Stimulated activated CD4-positive, alpha-beta T cell treated with anti-CD3 and anti-CD28 coated beads, Interleukin-1b, Interleukin-23, amount 100 ng/mL, for 48 hours (primary cell): ENCODE results near the gene HOXA13.
A peak's percentile ranks its signal among the peaks of the same experiment; 100 is the strongest.

ENCODE experiments used
- DNase-seq: peaks from one replicate; pipeline ENCODE4 v3.0.0-alpha.2; 2020

The HOXA13 gene

DNA sequence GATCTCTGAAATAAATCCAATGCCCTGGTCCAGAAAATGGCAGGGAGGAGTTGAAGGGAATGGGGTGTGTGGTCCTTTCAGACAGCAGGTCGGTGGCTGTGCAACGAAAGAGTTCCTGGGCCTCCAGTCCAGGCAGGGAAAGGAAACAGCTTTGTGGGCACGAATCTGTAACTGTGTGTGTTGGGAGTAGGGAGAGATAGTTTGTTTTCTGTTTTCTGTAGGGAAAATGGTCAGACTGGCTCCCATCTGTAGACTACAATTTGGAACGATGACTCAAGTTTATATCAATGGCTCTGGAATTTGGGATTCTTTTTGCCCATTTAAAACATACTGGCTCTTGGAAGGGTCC lies 32.0 kb downstream of the HOXA13 start:
- no peak for DNase-seq

DNA sequence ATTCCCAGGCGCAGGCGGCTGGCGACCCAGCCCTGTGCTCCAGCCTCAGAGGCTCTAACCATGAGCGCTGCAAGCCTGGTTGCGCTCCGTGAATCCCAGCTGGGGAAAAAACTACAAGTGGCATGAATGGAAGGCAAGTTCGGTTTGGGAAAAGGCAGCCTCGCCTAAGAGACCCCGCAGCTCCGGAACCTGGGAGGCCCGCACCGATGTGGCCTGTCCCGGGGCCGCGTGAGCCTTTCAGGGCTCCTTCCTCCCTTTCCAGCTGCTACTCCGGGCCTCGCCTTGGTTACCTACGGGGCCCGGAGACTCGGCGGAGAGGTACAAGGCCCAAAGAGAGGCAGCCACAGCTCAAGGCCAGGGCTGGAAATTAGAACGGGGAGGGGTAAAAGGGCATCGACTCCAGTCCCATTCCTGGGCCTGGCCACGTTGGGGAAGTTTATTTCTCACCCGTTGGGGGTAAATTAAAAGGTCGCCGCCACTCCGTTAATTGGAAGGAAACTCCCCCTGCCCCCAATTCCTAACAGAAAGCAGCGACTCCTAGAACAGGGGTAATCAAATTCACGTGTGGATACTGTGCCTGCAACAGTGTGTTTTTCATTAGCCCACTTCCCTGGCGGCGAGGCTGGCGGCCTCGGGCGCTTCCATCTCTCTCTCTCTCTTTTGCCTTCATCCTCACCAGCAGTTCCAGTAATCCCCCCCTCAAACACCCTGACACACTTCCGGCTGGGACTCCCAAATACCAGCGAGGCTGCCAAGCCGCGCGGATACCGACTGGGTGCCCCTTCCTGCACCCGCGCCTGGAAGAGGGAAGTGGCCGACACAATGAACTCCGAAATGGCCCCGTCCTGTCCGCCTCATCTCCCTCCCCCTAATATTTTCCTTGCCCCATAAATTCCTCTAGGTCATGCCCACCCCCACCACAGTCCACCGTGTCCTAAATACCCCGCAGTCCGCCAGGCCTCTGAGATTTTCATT lies 33.1 kb downstream of the HOXA13 start:
- DNase-seq, result no peak

DNA sequence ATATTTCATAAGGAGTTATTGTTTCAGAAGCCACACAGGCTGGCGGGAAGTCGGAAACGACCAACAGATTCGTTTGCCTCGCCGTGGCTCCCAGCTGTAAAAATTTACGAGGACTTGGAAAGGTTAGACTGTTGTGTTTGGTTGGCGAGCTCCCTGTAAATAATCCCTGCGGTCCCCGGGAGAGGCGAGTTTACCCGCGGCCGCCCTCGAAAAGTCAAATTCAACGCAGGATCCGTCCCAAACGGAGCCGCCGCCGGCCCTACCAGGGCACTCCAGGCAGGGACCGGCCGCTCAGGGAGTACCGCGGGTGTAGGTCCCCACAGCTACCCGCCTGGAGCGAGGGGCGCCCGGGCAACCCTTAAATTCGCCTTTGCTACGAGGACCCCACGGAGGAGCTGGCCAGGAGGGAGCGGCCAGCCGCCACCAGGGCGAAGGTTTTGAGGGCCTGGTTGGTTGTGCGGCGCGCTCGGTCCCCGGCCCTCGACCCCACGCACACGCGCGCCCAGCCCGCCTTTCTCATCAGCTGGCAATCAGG lies 33.8 kb downstream of the HOXA13 start:
- DNase-seq, result no peak

DNA sequence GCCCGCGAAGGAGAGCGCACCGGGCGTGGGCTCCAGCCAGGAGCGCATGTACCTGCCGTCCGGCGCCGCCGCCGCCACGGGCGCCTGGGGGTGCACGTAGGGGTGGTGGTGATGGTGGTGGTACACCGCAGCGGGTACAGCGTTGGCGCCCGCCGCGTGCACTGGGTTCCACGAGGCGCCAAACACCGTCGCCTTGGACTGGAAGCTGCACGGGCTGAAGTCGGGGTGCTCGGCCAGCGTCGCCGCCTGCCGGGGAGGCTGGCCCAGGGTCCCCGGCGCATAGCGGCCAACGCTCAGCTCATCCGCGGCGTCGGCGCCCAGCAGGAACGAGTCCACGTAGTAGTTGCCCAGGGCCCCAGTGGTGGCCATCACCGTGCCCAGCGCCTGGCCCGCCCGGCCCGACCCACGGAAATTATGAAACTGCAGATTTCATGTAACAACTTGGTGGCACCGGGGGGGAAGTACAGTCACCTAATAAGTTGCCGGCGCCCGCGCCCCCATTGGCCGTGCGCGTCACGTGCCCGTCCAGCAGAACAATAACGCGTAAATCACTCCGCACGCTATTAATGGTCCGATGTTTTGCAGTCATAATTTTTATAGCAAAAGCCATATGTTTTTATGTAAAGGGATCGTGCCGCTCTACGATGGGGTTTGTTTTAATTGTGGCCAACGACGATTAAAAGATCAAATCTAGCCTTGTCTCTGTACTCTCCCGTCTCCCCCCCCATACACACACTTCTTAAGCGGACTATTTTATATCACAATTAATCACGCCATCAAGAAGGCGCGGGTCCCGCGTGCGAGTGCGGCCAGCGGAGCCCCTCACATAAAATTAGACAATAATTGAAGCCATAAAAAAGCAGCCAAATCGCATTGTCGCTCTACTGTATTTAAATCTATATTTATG lies 34.5 kb downstream of the HOXA13 start, which contains the start of gene HOXA9:
Gene HOXA9, minus strand, starts transcription at position 449 of the 907 bp plus-strand sequence. Its CDS starts 80 bp downstream, at position 369.
- no peak for DNase-seq

DNA sequence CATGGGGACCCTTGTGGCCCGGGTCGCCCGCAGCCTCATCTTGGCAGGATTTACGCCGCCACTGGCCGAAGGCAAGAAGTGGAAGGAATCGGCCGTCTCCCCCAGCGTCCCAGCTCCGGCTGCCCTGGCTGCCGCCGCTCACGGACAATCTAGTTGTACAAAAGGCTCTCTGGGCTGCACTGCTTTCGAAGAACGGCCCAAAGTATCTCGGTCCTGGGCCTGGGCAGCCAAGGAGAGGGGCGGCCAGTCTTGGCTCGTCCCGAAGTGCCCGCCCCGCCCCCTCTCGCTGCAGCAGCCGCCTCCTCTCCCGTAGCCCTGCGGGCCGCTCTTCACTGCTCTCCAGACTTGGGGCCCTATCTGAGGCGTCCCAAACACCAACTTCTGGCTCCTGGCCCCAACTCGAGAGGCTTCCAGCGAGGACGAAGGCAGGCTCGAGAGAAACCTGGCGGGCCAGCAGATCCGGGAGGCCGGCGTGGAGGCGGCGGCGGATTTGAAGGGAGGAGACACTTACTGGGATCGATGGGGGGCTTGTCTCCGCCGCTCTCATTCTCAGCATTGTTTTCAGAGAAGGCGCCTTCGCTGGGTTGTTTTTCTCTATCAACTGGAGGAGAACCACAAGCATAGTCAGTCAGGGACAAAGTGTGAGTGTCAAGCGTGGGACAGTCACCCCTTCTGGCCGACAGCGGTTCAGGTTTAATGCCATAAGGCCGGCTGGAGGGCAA lies 35.4 kb downstream of the HOXA13 start:
- DNase-seq, result no peak

DNA sequence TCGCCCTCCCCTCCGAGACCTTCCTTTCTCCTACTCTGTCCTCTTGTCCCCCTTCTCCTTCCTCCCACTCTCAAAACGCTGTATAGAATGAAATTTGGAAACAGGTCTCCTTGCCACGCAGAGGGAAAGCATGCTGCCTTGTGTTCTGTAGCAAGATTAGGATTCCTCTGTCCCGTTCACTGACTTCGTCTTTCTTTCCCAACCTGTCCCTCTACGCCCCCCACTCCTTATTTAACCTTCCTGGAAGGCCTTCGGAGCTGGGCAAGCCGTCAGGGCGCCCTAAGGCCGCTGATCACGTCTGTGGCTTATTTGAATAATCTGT lies 35.9 kb downstream of the HOXA13 start:
- DNase-seq, result no peak

DNA sequence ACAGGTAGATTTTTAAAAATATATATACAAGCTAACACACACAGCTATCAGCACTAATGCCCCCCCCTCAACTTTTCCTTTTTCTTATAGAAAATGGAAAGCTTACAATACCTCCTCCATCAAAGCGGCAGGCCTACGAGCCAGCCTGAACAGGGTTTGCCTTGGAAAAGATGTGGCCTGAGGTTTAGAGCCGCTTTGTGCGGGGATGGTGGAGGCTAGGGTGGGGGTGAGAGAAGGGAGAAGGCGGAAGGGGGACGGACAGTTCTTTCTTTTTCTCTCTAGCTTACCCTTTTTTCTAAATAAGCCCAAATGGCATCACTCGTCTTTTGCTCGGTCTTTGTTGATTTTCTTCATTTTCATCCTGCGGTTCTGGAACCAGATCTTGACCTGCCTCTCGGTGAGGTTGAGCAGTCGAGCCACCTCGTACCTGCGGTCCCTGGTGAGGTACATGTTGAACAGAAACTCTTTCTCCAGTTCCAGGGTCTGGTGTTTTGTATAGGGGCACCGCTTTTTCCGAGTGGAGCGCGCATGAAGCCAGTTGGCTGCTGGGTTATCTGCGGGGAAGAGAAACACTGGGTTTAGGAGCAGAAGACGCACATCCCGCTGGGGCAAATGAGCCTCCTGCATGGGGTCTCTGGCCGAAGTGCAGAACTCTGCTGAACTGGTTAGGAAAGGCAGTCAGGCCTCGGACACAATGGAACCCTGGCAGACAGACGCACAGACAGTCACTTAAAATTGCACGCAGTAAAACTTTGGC lies 36.4 kb downstream of the HOXA13 start:
- DNase-seq, result no peak

DNA sequence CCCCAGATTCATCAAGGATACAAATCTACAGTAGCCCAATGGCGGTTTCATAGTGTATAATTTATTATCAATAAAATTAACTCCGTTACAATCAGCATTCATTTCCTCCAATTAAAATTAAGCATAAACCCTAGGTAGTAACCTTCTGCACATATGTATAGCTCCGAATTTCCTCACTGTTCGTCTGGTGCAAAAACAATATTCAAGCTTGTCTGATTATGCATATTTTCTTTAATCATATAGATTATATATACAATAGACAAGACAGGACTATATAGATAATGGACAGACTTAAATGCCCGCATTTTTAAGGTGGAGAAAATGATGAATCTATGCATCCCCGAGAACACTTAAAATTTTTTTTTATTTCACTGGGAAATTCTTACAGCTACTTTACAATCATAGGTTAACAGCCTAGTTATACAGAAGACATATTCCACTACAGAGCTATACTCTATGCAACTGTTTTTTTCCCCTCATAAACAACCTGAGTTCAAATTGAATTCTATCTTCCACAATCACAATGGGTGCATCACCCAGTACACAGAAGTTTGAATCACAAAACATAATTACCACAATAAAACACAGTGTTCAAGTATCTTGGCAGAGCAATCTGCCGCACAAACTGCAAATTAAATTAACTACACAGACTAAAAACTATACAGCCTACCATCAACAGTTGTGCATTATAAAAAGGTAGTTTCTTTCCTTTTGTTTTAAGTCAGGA lies 37.2 kb downstream of the HOXA13 start:
- DNase-seq, result no peak

DNA sequence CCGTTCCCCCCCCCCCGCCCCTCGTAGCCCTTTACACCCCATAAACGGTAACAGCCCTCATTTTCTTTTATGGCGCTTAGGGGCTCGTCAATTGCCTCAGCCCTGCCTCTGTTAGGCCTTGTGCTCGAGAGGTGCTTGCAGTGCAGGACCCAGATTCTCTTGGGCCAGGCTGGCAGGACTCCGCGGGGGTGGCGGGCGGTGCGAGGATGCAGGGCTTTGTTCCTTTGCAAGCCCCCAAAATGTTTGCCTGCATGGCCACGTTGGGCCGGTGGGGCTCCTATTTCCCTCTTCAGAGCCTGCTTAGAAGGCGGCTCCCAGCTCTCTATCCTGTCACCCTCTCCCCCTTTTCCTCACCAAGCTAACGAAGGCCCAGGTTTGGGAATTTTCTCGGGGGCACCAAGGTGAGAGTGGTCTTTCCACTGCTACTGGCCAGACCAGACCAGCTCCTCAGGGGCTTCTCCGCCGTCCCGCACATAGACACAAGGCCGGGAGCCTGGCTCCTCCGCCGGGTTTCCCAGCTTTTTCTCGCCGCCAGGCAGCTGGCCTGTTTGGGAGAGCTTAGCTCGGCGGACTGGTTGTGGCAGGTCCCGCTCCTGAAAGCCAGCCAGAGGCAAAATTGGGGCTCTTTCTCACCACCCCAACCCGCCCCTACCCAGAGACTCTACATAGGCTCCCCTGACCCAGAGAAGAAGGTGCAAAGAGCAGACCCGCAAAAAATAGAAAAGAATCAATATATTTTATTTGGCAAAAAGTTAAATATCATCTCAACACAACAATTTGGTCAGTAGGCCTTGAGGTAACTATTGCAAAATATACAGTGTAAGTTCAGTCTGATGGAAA lies 38.0 kb downstream of the HOXA13 start:
- DNase-seq, result no peak

DNA sequence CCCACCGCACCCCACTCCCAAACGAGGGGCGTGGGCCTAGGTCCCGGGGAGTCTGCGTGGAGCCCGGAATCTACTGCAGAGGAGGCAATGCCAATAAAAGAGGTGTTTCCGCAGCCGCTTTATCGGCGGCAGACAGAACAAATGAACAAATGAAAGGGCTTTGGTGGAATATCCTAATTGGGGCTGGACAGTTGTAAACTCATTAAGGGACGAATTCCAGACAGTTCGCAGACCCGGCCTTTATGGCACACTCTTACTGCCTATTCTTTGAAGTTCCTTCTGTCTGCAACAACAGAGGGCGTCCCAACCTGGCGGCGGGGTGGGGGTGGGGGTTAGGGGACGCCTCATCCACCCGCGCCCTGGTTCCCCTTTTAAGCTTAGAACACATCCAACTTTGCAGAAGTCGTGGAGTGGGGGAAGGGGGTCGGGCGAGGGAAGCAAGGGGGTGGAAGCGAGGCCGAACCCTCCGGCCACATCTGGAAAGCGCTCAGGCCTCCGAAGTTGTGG lies 38.6 kb downstream of the HOXA13 start:
- no peak for DNase-seq

DNA sequence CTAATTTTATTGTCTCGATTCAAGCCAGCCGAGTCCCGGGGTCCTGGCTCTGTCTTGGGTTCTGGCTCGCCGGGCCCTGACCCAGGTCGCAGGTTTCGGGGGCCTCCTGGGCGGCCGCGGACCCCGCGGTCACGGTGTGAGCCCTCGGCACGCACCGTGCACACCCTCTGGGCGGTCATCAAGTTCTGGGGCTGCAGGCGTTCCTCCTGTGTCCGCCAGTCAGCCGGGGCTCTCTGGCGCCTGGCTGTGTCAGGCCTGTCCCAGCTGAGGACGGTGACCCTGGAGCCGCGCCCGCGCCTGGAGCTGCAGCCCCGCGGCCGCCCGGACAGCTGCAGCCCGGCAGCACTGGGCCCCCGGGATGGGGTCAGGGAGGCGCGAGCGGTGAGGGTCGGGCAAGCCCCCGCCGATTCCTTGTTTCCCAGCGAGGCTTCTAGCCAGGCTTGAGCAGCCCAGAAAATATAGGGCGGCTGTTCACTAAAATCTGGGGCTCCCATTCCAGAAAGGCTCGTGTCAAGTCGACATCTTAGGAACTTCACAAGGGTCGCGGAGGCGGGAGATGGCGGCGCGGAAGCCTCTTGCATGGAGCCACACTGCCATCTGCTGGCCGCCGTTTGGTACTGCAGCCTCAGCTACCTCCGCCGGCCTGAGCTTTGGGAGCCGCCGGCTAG lies 39.2 kb downstream of the HOXA13 start:
- peak; percentile 82 for DNase-seq

DNA sequence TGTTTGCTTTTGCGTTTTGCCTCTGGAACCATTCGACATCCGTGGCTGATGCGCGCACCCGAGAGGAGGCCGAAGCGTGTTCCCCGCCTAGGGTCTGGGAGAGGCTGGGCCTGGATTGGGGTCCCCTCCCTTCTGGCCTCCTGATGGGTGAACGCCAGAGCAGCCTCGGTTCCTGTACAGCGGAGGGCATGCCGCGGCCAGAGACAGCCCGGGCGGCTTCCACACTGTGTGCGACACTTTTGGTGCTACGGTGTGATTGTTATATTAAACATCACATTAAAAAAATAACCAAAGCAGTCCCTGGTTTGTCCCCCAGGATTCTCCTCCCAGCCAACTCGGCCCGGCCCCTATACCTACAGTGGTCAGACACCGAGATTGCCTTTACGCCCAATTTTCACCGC lies 39.7 kb downstream of the HOXA13 start:
- DNase-seq, result no peak

DNA sequence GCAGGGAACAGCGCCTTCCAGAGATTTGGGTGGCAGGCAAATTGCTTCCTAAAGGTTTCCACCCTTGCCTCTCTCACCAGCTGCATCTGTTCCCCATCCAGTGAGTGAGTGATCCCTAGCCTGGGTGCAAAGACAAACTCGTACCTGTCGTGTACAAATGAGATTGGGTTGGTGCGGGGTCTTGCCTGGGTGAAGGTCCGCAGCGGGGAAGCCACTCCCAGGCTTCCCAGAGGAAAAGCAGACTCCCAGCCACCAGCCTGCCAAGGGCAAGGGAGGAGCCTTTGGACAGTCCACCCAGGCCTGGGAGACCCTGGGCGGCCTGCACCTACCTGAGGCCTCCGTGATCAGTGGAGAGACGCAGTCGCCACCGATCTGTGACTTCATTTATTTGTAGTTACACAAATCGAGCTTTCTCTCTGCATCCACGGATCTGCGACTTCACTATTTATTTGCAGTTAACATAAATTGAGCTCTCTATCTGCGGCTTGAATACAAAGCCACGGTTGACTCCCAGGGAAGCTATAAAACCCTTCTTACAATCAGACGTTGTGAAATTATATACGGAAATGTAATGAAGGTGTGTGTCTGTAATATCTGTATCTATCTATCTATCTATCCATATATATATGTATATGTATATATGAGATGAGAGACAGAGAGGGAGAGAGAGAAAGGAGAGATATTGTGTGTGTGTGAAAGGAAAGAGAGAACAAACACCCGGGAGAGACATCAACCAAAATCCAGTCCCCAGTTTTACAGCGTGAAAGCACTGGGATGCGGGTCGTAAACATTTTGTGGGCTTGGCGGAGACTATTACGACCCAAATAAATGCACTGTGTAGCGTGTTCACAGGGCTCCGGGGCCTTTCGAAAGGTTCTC lies 40.4 kb downstream of the HOXA13 start:
- DNase-seq, result no peak

DNA sequence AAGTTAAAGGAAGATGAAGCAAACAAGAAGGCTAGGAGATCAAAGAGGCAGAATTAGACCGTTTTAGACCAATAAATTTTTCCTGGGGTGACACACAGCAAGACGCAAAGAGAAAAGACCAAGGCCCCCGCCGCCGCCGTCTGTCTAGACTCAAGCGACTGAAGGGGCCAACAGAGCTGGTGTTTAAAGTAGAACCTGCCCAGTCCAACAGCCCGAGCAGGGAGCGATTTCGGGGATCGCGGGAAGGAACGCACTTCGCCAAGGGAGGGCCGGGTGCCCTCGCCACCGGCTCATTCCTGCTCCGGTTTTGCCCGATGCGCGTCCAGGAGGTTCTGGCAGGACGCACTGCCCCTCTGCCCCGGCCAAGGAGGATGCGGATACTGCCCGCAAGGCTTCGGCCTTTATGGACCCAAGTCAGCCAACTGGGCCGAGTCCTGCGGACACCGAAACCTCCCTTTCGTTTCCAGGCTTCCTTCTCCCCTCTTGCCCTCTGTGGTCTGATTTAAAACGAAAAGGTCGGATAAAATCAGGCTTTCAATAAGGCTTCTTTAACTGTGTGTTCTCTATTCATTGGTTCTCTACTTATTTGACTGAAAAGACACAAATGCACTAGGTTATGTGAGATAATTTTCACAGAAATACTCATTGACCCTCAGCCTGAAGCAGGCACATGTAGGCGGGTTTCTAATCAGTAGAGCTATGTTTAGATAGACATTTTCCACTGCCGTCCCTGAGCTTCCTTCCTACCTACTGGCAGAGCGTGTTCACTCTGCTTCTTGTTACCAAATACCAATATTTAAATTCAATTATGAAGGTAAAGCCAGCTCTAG lies 41.2 kb downstream of the HOXA13 start:
- no peak for DNase-seq

DNA sequence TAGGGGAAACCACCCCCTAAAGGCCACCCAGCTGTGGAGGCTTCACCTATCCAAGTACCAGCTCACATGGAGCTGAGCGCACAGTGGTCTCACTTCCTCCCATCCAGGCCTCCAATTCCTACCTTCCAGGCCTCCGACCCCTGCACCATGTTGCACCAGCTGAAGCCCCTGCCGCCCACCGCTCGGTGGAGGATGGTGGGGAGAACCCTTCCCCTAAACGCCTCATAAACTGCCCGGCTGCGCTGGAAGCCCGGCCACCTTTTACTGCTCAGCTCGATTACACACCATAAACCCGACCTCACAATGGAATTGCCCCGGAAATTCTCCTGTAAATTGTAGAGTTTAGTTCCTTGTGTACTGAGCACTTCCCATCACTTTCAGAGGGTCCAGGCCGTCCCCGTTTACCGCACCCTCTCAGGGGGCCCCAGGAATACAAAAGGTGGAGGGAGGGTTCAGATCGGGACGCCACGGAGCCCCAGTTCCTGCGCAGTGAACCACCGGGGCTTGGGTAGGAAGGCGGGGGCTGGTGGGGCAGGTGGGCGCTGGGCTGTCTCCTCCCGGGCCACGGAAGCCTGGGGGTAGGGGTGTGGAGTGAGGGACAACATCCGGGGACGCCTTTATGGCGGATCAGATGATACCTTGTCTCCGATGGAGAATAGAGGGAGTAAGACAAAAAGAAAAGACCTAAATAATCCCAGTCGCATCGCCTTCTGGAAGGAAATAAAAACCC lies 42.0 kb downstream of the HOXA13 start:
- no peak for DNase-seq

DNA sequence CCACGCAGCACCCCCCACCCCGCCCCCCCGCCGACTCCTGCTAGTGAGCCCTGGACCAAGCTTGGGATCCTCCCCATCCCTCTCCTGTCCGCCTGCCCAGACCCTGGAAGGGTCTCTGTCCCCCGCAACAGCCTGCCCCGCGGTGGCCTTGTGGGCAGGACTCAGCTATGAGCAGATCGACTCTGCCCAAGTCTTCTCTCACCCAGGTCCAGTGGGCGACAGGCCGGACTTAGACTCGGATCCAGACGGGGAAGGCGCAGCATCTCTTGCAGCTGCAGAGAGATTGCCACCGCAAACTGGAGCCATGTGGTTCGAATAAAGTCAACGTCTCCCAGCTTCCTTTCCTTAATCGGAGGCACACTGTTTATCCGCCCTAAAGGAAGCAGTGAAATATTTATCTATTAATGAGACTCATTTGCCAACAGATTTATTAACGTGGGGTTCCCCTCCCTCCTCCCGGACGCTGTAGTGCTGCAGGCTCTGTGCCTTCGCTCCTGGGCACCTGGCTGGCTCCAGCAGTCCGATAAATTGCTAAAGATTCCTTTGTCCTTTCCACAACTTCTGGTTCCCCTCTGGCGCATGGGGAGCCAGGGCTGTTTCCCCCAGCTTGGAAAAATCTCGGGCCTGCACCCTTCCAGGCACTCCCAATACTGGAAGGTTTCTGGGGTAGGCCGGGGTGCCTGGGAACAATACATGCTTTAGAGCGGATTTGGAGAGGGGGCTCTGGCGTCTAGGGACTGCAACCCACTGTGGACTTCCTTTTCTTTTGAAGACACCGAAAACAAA lies 42.8 kb downstream of the HOXA13 start:
- no peak for DNase-seq
